ENCODE measurements around the gene TRPC4AP. TPM values are rescaled to one million over a fixed set of nuclear protein-coding genes. Genes with fewer than 3 reads are reported as not detected.

Gene TRPC4AP
- total and polyA plus RNA-seq, 10 of the 15 experiments (the other 5 are each of a cell fraction or from before 2014, with no cell fraction given), result 1.1 to 61.7 (median 41.2) TPM

GRCh38 chr20:34990661-34991214, 101.9 kb downstream of the TRPC4AP start:
- DNase-seq (ENCODE audit: low read depth, low spot score) (no peak), ATAC-seq (no peak), FAIRE-seq (no peak)
- WGBS (ENCODE audit: insufficient coverage, insufficient replicate concordance, low lambda C conversion rate, missing lambda C conversion rate), result 83% methylated on average over 17 of the region's 18 CpGs
- H3K9me3 ChIP-seq (replicated peaks; ENCODE audit: control insufficient read depth, insufficient read depth, low read length), result no peaks in the 10 kb centered on the region
- H3K27me3 ChIP-seq (replicated peaks in 1 of 2; ENCODE audit: control insufficient read depth in 2 of 2, insufficient read depth in 2 of 2, low read length in 1 of 2), result no peaks in the 10 kb centered on the region
- SMC1A ChIA-PET (ENCODE audit: uncharacterized antibody, unreplicated experiment), result no interaction called here
- CTCF ChIA-PET, result no interaction called here
- POLR2A ChIA-PET, result no interaction called here
- no peaks in the 10 kb centered on the region for H4K20me1 ChIP-seq (ENCODE audit: control insufficient read depth, insufficient read depth)
- no peaks in the 10 kb centered on the region for H3K36me3 ChIP-seq (ENCODE audit: control insufficient read depth in 2 of 2, insufficient read depth in 2 of 2, low read length in 1 of 2)
- RAD21 ChIA-PET (ENCODE audit: unreplicated experiment), result no interaction called here
- no peak overlapping the region for H3K27ac ChIP-seq (ENCODE audit: control insufficient read depth, insufficient read depth)
- no TSS peak for BruUV-seq (replicated peaks)
- H2AFZ ChIP-seq (ENCODE audit: control insufficient read depth, low read depth, low read length), result no peak overlapping the region
- intact Hi-C loops (cut with micrococcal nuclease; ENCODE audit: unreplicated experiment), result no loop called here
- no peak overlapping the region for H3K4me3 ChIP-seq
- H3K79me2 ChIP-seq (ENCODE audit: control insufficient read depth, insufficient read depth, low read length), result no peaks in the 10 kb centered on the region
- H3K9ac ChIP-seq (ENCODE audit: control insufficient read depth, insufficient read depth, low read length), result no peak overlapping the region
- H3K4me1 ChIP-seq (ENCODE audit: control insufficient read depth, insufficient read depth, low read length), result no peaks in the 10 kb centered on the region
- no peak overlapping the region for H3K4me2 ChIP-seq (ENCODE audit: control insufficient read depth, insufficient read depth)
- in situ Hi-C loops (cut with MboI), result no loop called here
- TF ChIP-seq IRF5 (IDR thresholded peaks at IDR 0.05; ENCODE audit: borderline replicate concordance) (no peak), RB1 (IDR thresholded peaks at IDR 0.05; ENCODE audit: borderline replicate concordance) (no peak), LARP7 (IDR thresholded peaks at IDR 0.05) (no peak), ZBED1 (IDR thresholded peaks at IDR 0.05; ENCODE audit: borderline replicate concordance) (no peak), SUPT20H (IDR thresholded peaks at IDR 0.05; ENCODE audit: borderline replicate concordance, control insufficient read depth, low read depth, low read length) (no peak), GATAD2B (conservative IDR thresholded peaks at IDR 0.05; ENCODE audit: low read depth) (no peak), HCFC1 (IDR thresholded peaks at IDR 0.05; ENCODE audit: low read length) (no peak), FOXM1 (IDR thresholded peaks at IDR 0.05; ENCODE audit: low read depth, low read length) (no peak), ZSCAN29 (IDR thresholded peaks at IDR 0.05) (no peak), TARDBP (IDR thresholded peaks at IDR 0.05; ENCODE audit: borderline replicate concordance) (no peak), DPF2 (IDR thresholded peaks at IDR 0.05) (no peak), SIX5 (IDR thresholded peaks at IDR 0.05; ENCODE audit: low read depth, low read length, severe bottlenecking) (no peak), GABPA (IDR thresholded peaks at IDR 0.05; ENCODE audit: low read depth) (no peak), MLLT1 (IDR thresholded peaks at IDR 0.05) (no peak), RUNX3 (IDR thresholded peaks at IDR 0.05; ENCODE audit: low read length) (no peak), CBX5 (IDR thresholded peaks at IDR 0.05; ENCODE audit: low read depth) (no peak), EED (IDR thresholded peaks at IDR 0.05; ENCODE audit: low read depth) (no peak)
- TF ChIP-seq, protein P1, sequence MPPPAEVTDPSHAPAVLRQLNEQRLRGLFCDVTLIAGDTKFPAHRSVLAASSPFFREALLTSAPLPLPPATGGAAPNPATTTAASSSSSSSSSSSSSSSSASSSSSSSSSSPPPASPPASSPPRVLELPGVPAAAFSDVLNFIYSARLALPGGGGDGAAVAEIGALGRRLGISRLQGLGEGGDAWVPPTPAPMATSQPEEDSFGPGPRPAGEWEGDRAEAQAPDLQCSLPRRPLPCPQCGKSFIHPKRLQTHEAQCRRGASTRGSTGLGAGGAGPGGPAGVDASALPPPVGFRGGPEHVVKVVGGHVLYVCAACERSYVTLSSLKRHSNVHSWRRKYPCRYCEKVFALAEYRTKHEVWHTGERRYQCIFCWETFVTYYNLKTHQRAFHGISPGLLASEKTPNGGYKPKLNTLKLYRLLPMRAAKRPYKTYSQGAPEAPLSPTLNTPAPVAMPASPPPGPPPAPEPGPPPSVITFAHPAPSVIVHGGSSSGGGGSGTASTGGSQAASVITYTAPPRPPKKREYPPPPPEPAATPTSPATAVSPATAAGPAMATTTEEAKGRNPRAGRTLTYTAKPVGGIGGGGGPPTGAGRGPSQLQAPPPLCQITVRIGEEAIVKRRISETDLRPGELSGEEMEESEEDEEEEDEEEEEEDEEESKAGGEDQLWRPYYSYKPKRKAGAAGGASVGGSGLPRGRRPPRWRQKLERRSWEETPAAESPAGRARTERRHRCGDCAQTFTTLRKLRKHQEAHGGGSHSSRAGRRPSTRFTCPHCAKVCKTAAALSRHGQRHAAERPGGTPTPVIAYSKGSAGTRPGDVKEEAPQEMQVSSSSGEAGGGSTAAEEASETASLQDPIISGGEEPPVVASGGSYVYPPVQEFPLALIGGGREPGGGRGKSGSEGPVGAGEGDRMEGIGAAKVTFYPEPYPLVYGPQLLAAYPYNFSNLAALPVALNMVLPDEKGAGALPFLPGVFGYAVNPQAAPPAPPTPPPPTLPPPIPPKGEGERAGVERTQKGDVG (CRISPR knock-in tag; IDR thresholded peaks at IDR 0.05), result no peak

All from GM12878 (cell line).